GM18873 (cell line): ENCODE data around the gene FNBP1.

Source experiments
- ATAC-seq: cut with Tn5 transposase; IDR thresholded peaks from one replicate; pipeline ENCODE4 v1.9.1; 2021; ENCODE audit warnings: mild to moderate bottlenecking, moderate library complexity, moderate number of reproducible peaks; ENCODE audit not compliant: unreplicated experiment, low FRiP score

FNBP1 gene

DNA sequence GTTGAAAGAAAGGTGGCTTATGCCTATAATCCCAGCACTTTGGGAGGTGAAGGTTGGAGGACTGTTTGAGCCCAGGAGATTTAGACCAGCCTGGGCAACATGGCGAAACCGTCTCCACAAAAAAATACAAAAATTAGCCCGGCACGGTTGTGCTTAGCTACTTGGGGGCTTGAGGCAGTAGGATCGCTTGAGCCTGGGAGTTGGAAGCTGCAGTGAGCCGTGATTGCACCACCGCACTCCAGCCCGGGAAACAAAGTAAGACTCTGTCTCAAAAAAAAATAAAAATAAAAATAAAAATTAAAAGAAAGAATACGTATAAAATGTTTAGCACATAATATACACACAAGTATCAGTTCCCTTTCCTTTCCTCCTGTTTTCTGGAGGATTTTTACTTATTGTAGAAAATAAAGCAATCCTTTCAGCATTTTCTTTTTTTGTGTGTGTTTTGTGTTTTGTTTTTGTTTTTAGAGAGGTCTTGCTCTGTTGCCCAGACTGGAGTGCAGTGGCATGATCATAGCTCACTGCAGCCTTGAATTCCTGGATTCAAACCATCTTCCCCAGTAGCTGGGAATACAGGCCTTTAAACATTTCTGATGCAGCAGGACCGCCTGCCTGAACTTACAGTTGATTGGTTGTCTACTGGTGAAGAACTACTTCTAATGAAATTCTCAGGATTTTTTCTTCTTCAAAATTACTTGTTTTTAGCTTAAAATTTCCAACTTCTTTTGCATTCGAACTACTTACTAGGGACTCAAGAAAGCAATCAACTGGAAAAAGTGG is 6.6 kb upstream of the FNBP1 start:
- ATAC-seq, result no peak

DNA sequence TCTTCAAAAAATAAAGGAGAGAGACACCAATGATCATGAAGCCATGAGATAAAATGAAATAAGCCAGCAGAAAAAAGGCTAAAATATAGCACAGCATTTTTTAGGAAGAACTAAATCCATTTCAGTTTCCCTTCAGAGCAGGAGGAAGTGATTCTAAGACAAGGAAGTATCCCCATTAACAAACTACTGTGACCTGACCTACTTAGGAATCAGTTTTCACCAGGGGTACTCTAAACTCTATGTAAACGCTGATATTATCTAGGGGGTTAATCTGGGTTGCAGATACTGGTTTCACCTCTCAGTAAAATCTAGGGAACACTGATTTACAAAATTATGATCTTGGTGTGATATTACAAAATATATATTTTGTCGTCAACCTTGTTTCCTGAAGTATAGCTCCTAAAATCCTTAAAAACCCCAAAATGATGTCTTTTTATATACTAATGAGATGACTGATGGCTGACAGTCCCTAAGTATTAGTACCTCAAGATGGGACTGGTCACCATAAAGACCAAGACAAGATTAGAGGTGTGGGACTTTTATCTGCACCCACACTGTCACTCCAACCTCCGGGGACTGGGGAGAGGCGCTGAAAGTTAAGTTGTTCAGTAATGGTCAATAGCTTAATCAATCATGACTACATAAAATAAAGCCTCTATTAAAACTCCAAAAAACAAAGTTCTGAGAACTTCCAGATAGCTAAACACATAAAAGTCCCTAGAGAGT is 2.9 kb upstream of the FNBP1 start:
- no peak for ATAC-seq

DNA sequence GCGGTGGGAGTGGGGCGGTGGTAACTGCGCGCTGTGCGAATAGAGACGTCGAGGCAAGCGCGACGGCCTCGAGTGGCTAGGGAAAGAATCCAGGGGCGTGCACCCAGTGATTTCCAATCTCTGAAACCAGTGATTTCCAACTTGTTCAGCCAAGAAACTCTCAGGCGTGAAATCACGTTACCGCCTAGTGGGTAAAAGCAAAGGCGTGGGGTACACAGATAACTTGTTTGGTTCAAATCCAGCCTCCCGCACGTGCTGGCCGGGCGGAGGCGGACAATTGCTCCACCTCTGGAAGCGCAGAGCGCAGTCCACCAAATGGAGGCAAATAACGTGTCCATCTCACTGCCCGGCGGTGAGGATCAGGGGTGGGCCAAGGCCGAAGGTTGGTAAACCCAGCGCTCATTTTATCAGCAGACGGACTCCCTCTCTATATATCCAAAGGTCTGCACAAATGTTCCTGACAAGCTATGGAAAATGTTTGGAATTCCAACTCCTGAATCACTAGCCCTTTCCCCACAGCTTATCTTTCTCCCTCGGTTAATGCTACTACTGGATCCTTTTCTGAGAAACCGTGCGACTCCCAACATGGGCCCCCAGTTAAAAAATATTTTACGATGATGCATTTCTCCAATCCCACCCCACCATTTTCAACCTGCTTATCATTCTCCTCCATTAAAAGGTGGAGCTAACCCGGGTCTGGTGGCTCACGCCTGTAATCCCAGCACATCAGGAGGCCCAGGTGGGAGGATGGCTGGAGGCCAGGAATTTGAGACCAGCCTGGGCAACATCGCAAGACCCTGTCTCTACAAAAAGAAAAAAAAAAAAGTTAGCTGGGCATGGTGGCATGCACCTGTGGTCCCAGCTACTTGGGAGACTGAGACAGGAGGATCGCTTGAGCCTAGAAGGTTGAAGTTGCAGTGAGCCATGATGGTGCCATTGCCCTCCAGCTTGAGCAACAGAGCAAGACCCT is 950 bp upstream of the FNBP1 start:
- no peak for ATAC-seq

DNA sequence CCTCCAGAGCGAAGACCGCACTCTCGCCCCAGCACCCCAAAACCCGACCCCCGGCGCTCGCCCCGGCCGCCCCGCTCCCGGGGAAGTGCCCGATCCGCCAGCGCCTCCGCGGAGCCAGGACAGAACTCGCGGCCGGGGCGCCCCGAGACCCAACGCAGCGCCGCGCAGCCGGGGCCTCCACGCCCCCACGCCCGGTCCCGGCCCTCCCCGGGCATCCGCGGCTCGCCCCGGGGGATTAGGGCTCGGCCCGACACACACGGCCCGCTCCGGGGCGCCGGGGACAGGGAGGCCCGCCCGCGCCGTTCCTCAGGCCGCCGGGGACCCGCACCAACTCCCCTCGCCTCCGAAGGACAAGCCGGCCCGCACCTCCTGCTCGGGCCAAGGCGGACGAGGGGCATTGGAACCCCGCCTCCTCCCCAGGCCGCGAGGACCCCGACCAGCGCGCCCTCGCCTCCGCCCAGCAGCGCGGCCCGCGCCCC is 544 bp downstream of the FNBP1 start:
- no peak for ATAC-seq

DNA sequence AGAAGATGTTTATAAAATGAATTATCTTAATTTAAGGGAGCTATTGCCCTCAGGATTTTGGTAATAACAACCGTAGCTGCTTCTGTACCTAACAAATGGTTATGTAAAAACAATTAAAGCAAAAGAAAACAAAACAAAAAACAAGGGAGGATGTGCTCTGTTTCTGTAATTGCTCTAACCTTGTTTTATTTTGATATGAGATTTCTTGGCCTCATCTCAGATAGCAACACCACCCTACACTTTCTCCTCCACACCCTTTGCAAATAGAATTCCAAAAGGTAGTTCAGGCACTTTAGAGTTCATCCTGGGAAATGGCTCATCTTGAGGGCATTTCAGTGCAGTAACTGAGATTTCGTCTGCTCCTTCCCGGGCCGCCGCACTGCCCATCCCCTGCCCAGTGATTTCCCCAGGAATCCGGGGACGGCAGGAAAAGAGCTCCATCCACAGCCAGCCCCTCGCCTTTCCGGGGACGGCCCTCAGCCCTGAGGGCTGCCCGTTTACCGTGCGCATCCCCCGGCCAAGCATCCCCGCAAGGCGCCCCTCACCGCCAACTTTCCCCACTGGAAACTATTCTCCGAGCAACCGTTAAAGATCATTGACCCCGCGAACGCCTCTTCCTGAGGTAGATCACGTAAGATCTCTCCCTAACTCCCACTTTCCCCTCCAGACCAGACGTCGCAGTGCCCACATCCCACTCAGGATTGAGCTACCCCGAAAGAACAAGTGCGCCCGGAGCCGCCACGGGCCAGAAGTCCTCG is 1.2 kb downstream of the FNBP1 start:
- ATAC-seq, result no peak

DNA sequence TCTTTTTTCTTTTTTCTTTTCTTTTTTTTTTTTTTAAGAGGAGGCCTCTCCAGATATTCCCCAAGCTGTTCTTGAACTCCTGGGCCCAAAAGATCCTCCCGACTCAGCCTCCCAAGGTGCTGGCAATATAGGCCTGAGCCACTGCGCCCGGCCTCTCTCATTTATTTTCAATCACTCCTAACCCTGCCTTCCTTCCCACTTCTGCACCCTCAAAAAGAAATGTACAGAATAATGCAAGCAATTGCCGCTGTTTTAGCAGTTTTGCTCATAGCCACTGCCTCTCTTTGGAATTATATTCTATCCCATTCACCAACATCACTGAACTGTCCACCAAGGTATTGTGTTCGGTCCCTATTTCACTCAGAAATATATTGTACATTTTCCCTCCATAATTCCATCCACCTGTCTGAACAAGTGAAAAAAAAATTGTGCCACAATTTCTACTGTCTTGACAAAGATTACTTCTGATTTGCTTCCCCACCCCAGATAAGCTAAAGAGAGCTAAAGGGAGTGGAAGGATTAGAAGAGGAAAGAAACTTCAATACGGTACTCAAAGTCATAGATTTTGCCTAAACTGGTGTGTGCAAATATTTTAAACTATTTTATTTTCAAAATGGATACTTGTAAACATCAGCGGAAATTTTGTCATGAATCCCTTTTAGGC is 1.9 kb downstream of the FNBP1 start:
- no peak for ATAC-seq

DNA sequence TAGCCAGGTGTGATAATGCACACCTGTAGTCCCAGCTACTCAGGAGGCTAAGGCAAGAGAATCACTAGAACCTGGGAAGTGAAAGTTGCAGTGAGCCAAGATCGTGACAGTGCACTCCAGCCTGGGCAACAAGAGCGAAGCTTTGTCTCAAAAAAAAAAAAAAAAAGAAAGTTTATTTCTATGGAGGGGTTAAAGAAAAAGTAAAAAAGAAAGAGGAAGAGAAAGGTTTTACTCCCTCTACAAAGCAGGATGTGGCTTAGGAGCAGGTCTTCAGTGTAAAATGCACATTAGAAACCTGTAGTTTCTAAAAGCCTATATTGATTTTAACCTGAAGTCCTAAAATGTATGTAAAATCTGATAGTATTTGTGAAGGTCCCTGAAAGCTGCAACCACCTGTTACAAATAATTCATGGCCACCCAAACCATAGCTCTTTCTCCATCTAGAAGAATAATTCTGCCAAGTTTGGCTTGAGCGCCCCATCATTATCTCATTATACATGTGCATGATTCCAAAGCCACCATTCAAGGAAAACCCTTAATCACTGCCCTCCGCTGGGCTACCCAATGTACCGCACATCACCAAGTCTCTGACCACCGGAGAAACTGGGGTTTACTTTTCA is 3.4 kb downstream of the FNBP1 start:
- no peak for ATAC-seq

DNA sequence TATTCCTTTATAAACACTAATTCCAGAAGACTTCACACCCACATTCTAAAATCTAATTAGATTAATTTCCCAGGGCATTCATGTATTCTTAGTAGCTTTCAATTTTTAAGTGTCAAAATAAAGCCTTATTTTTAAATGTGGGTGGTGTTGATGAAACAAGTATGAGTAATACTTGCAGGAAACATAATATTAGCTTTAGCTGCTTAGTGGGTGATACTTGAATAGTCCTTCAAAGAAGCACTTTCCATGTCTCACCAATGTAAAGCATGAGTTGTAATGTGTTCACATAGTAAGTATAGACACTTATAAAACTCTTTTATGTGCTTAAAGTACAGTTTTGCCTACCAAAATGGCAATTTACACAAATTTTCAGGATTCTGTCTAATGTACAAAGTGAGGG is 6.9 kb downstream of the FNBP1 start:
- ATAC-seq, result no peak

DNA sequence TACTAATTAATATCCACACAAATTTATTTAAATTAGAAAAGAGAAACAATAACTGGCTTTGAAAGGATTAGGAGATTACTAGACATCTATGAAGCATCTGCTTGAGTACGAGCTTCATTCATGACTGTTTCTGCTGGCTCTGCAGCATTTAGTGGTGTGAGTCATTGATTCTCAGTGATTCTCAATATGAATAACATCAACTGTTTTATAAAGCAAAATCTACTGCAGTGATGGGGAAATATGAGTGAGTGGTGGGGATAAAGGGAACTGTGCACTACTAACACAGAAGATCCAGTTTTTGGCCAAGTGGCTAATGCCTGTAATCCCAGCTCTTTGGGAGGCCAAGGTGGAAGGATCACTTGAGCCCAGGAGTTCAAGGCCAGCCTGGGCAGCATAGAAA is 8.4 kb downstream of the FNBP1 start:
- no peak for ATAC-seq

DNA sequence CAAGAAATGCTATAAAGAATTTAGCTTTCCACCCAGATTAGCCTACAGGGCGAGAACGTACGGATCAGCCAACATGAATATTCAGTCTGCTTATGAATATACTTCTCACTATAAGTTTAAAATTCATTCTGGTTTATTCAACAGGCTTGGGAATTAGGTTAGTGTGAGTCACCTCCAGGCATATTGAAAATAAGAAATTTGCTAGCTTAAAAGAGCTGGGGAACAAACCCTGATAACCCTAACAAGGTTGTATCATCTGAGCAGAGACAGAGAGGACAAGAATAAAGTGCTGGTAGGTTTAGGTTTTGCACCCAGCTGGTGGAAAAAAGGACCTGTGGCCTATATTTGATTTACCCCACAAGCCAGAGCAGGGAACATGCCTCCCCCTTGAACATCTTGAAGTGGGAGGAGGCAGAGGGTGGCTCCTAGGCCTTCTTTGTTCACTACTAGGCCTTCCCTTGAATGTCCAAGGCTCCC is 12.3 kb downstream of the FNBP1 start:
- no peak for ATAC-seq

DNA sequence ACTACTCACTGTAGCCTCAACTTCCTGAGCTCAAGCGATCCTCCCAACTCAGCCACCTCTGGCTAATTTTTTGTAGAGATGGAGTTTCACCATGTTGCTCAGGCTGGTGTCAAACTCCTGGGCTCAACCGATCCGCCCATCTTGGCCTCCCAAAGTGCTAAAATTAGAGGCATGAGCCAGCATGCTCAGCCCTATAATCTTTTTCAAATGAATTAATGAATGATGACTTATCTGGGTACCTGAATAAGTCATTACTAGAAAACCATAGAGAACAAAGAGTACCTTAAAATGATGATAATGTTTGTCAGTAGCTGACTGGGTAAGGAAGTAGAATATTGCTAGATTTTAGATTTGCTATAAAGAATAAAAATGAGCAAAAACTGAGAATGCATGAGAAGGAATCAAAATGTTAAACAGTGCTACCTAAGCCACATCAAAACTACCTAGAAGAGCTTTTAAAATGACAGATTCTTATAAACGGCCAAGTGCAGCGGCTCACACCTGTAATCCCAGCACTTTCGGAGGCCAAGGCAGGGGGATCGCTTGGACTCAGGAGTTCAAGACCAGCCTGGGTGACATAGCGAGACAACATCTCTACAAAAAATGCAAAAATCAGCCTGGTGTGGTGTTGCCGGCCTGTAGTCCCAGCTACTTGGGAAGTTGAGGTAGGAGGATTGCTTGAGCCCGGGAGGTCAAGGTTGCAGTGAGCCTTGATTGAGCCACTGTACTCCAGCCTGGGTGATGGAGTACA is 13.6 kb downstream of the FNBP1 start:
- ATAC-seq, result no peak

DNA sequence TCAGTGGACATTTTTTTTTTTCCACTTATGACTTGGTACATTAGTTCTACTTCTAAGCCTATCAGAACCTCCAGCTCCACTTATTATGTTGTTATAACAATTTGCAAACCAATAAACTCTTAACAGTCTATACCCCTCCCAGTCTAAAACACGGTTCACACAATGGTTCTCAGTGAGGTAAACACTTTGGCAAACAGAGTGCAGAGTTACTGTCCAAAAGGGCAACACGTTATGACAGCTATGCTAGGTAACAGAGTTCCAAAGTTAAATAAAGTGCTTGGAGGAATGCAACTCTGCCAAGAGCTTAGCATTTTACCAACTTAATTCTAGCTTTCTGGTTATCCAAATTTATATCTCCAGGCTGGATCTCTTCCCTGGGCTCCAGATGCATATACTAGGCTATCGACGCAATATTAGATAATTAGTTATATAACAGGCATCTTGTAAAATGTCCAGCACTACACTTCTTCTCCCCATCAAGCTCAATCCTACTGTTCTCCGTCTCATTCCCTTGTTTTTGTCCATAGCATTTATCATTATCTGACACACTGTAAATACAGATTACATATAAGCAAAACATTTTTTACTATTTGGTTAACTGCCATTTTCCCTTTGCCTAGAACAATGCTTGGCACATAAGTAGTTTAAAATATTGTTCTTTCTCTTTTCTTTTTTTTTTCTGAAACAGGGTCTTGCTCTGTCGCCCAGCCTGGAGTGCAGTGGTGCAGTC is 14.3 kb downstream of the FNBP1 start:
- no peak for ATAC-seq

DNA sequence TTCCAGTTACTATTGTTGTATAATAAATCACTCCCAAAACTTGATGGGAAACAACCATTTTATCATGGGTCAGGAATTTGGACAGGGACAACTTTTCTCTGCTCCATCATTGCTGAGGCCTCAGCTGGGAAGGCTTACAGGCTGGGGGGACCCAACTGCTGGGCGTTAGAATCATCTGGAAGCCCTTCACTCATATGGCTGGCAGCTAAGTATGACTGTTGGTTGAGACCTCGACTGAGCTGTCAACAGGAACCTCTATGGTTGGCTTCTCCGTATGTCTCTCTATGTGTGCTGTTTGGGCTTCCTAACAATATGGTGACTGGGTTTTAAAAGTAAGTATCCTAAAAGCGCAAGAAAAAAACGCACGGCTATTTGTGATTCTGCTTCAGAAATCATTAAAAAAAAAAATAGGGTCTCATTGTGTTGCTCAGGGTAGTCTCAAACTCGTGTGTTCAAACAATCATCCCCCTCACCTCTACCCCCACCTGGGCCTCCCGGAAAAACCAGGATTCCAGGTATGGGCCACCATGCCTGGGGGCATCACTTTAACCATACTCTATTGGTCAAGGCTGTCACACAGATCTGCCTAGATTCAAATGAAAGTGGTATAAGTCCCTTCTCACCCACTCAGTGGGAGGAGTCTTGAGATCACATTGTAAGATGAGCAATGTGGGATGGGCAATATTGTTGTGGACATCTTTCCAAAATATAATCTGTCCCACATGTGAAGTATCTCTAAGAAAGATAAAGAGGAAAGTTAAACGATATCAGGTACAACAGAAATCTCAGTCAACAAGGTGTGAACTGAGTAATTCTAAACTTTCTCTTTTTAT is 15.2 kb downstream of the FNBP1 start:
- ATAC-seq, result no peak

DNA sequence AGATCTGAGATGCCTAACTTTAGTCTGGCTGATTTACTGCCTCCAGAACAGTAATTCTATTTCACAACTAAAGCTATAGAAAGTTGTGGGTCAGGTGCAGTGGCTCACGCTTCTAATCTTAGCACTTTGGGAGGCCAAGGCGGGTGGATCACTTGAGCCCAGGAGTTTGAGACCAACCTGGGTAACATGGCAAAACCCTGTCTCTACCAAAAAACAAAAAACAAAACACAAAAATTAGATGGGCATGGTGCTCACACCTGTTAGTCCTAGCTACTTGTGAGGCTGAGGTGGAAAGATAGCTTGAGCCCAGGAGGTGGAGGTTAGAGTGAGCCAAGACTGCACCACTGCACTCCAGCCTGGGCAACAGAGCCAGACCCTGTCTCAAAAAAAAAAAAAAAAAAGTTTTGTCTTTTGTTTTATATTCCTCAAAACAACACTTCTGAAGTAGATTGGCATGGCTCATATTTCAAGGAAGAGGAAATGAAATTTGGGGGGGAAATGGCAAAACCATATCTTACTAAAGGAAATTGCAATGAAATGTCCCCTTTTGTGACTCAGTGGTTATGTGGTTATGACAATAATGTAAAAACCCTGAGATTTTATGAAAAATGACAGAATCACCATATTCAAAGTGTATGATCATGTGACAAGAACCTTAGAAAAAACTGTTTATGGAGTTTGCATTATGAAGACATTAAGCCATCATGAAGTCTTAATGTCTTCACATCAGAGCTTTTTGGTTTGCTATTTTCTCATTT is 16.2 kb downstream of the FNBP1 start:
- no peak for ATAC-seq

DNA sequence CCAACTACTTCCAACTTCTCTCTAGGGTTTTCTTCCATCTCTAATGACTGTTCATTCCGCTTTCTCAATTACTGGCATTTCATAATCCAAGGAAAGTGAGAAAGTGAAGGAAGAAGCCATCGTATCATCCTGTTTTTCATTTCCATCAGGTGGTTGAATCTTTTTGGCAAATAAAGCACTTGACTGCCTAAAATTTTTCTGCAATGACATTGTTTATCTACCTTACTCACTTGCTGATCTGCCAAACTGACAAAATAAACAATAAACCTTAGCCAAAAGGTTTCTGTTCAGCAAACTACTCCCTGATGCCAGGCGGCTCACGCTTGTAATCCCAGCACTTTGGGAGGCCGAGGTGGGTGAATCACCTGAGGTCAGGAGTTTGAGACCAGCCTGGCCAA is 18.4 kb downstream of the FNBP1 start:
- ATAC-seq, result no peak

DNA sequence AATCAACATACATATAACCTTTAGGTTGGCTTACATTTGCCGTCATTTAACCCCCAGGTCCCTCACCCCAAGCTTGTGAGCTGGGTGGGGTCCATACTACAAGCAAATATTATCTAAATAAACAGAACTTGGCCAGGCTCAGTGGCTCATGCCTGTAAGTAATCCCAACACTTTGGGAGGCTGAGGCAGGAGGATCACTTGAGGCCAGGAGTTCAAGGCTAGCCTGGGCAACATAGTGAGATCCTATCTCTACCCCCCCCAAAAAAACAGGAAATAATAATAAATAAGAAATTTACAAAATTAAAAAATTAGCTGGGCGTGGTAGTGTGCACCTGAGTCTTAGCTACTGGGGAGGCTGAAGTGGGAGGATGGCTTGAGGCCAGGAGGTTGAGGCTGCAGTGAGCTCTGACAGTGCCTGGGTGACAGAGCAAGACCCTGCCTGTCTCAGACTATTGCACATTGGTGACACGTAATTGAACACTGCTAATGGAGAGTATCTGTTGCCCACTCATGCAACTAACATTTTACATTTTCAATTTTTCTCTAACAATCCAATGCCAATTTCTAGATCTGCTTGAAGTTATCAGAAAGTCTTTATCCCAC is 18.9 kb downstream of the FNBP1 start:
- no peak for ATAC-seq
